ENCODE results near the gene MLH3. TPM values are rescaled to one million over a fixed set of nuclear protein-coding genes. Genes with fewer than 3 reads are reported as not detected.

MLH3 gene
- total RNA-seq, 2 experiments from 2014 or later: 13.2 to 14.4 TPM

DNA sequence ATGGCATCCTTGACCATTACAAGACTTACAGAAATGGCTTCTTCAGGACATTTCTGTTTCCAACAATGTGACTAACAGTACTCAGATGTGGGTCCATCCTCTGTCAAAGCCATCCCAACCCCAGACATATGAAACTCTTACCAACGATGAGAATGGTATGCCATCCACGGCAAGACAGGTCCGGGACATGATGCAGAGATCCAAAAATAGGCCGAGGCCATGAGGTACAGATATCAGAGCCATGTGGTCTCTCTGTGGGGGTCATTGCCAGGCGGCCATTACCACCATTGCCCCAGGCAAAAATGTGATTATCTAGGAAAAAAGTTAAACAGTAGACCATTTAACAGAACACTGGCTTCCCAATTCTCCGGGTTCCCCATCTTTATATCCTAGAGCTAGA is 45.7 kb upstream of the MLH3 start:
- ATAC-seq (ENCODE audit: poor library complexity): no peak
- Mint-ChIP-seq H3K27me3 (no peaks in the 10 kb centered on the region), H3K4me1 (ENCODE audit: low read depth) (peaks cover 6% of the 10 kb centered on the region), H3K36me3 (ENCODE audit: low read depth) (peaks cover 85% of the 10 kb centered on the region), H3K27ac (no peak overlapping the region), H3K4me3 (no peak overlapping the region), H3K9me3 (no peaks in the 10 kb centered on the region)
- intact Hi-C loops (cut with DNase I, micrococcal nuclease): no loop called here
- no peaks in the 10 kb centered on the region for H3K4me1 ChIP-seq (ENCODE audit: insufficient read depth, low read length)
- ChIA-PET POLR2A (no interaction called here), CTCF (no interaction called here)
- H3K27ac ChIP-seq (ENCODE audit: low read depth in 1 of 2, low read length in 2 of 2): no peak overlapping the region
- no peak for DNase-seq
- peaks cover 84% of the 10 kb centered on the region for H3K36me3 ChIP-seq (ENCODE audit: insufficient read depth, low read length)
- H3K9me3 ChIP-seq (ENCODE audit: control insufficient read depth in 1 of 2, insufficient read depth in 1 of 2, low read length in 2 of 2): no peaks in the 10 kb centered on the region
- TF ChIP-seq, protein P1, sequence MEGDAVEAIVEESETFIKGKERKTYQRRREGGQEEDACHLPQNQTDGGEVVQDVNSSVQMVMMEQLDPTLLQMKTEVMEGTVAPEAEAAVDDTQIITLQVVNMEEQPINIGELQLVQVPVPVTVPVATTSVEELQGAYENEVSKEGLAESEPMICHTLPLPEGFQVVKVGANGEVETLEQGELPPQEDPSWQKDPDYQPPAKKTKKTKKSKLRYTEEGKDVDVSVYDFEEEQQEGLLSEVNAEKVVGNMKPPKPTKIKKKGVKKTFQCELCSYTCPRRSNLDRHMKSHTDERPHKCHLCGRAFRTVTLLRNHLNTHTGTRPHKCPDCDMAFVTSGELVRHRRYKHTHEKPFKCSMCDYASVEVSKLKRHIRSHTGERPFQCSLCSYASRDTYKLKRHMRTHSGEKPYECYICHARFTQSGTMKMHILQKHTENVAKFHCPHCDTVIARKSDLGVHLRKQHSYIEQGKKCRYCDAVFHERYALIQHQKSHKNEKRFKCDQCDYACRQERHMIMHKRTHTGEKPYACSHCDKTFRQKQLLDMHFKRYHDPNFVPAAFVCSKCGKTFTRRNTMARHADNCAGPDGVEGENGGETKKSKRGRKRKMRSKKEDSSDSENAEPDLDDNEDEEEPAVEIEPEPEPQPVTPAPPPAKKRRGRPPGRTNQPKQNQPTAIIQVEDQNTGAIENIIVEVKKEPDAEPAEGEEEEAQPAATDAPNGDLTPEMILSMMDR (IDR thresholded peaks at IDR 0.05): no peak
- H3K4me3 ChIP-seq (ENCODE audit: low read length): no peak overlapping the region
- no peaks in the 10 kb centered on the region for H3K27me3 ChIP-seq (ENCODE audit: control insufficient read depth in 1 of 2, insufficient read depth in 2 of 2, low read length in 2 of 2)

DNA sequence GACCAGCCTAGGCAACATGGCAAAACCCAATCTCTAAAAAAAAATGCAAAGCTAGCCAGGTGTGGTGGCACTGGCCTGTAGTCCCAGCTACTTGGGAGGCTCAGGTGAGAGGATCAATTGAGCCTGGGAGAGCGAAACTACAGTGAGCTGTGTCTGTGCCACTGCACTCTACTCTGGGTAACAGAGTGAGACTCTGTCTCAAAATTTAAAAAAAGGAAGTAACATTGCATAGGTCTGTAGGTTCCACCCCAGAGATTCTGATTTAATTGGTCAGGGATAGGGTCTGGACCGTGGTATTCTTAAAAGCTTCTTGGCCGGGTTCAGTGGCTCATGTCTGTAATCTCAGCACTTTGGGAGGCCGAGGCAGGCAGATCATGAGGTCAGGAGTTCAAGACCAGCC is 44.4 kb upstream of the MLH3 start:
- TF ChIP-seq, protein P1 (IDR thresholded peaks at IDR 0.05): no peak
- Mint-ChIP-seq H3K4me1 (ENCODE audit: low read depth) (peaks cover 6% of the 10 kb centered on the region), H3K27ac (no peak overlapping the region), H3K27me3 (no peaks in the 10 kb centered on the region), H3K4me3 (no peak overlapping the region), H3K36me3 (ENCODE audit: low read depth) (peaks cover 85% of the 10 kb centered on the region), H3K9me3 (no peaks in the 10 kb centered on the region)
- H3K9me3 ChIP-seq (ENCODE audit: control insufficient read depth in 1 of 2, insufficient read depth in 1 of 2, low read length in 2 of 2): no peaks in the 10 kb centered on the region
- H3K4me3 ChIP-seq (ENCODE audit: low read length): no peak overlapping the region
- no peaks in the 10 kb centered on the region for H3K4me1 ChIP-seq (ENCODE audit: insufficient read depth, low read length)
- intact Hi-C loops (cut with DNase I, micrococcal nuclease): no loop called here
- POLR2A ChIA-PET: interaction anchor here (1.0 kb wide), 1 partner anchor 26 kb away, joined by 3 read pairs; the partner anchor contains the start of gene ZC2HC1C
- H3K27ac ChIP-seq (ENCODE audit: low read depth in 1 of 2, low read length in 2 of 2): no peak overlapping the region
- DNase-seq: no peak
- peaks cover 84% of the 10 kb centered on the region for H3K36me3 ChIP-seq (ENCODE audit: insufficient read depth, low read length)
- CTCF ChIA-PET: no interaction called here
- H3K27me3 ChIP-seq (ENCODE audit: control insufficient read depth in 1 of 2, insufficient read depth in 2 of 2, low read length in 2 of 2): no peaks in the 10 kb centered on the region
- no peak for ATAC-seq (ENCODE audit: poor library complexity)

DNA sequence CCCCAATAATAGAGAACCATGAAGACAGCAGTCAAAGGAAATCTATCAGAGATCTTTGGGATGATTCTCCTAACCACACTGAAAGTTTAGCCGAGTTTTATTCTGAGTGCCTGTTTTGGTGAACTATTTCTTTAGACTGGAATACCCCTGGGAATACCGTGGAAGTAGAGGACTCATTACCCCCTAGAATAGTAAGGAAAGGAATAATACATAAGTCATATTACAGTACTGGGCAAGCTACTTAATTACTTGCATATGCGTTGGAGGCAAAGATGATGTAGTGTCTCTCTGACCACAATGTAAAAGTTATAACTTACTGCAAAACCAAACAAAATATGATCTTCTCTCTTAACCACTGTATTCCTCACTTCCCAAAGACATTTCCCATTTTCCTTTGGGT is 43.6 kb upstream of the MLH3 start:
- H3K9me3 Mint-ChIP-seq: no peaks in the 10 kb centered on the region
- H3K27ac Mint-ChIP-seq: no peak overlapping the region
- DNase-seq: no peak
- peaks cover 6% of the 10 kb centered on the region for H3K4me1 Mint-ChIP-seq (ENCODE audit: low read depth)
- peaks cover 85% of the 10 kb centered on the region for H3K36me3 Mint-ChIP-seq (ENCODE audit: low read depth)
- no peak overlapping the region for H3K27ac ChIP-seq (ENCODE audit: low read depth in 1 of 2, low read length in 2 of 2)
- no peak for ATAC-seq (ENCODE audit: poor library complexity)
- TF ChIP-seq, protein P1 (IDR thresholded peaks at IDR 0.05): no peak
- no peaks in the 10 kb centered on the region for H3K27me3 ChIP-seq (ENCODE audit: control insufficient read depth in 1 of 2, insufficient read depth in 2 of 2, low read length in 2 of 2)
- H3K4me1 ChIP-seq (ENCODE audit: insufficient read depth, low read length): no peaks in the 10 kb centered on the region
- POLR2A ChIA-PET: interaction anchor here (1.0 kb wide), 1 partner anchor 25 kb away, joined by 3 read pairs; the partner anchor contains the start of gene ZC2HC1C
- H3K36me3 ChIP-seq (ENCODE audit: insufficient read depth, low read length): peaks cover 81% of the 10 kb centered on the region
- H3K27me3 Mint-ChIP-seq: no peaks in the 10 kb centered on the region
- H3K4me3 ChIP-seq (ENCODE audit: low read length): no peak overlapping the region
- H3K4me3 Mint-ChIP-seq: no peak overlapping the region
- intact Hi-C loops (cut with DNase I, micrococcal nuclease): no loop called here
- CTCF ChIA-PET: no interaction called here
- no peaks in the 10 kb centered on the region for H3K9me3 ChIP-seq (ENCODE audit: control insufficient read depth in 1 of 2, insufficient read depth in 1 of 2, low read length in 2 of 2)

All from CD4-positive, alpha-beta T cell (primary cell).